Hepatic stellate cell (primary cell): Measurements from ENCODE around the gene PDGFA.

Experiments
- DNase-seq: peaks from one replicate; pipeline ENCODE4 v3.0.0; 2011; ENCODE audit warnings: low spot score

The PDGFA gene

GRCh38 chr7:536231-536630 is 16.6 kb upstream of the PDGFA start:
- no peak for DNase-seq

- no peak for DNase-seq
Measured at GRCh38 chr7:534959-535358, 15.3 kb upstream of the PDGFA start.

GRCh38 chr7:534075-534474 is 14.4 kb upstream of the PDGFA start:
- DNase-seq = no peak

GRCh38 chr7:533266-533665 is 13.6 kb upstream of the PDGFA start:
- no peak for DNase-seq

GRCh38 chr7:532379-533143 is 12.9 kb upstream of the PDGFA start:
- DNase-seq = no peak

- no peak for DNase-seq
Measured at GRCh38 chr7:531777-532176, 12.1 kb upstream of the PDGFA start.

- no peak for DNase-seq
Measured at GRCh38 chr7:528451-528850, 8.8 kb upstream of the PDGFA start.

- no peak for DNase-seq
Measured at GRCh38 chr7:527723-528122, 8.1 kb upstream of the PDGFA start.

GRCh38 chr7:526460-527034 is 6.9 kb upstream of the PDGFA start:
- DNase-seq = no peak

- no peak for DNase-seq
Measured at GRCh38 chr7:525740-526139, 6.1 kb upstream of the PDGFA start.

- DNase-seq = no peak
Measured at GRCh38 chr7:524800-525199, 5.2 kb upstream of the PDGFA start.

- DNase-seq = no peak
Measured at GRCh38 chr7:523347-524336, 4.0 kb upstream of the PDGFA start.

- no peak for DNase-seq
Measured at GRCh38 chr7:522951-523314, 3.3 kb upstream of the PDGFA start.

GRCh38 chr7:522071-522950 is 2.7 kb upstream of the PDGFA start:
- peak; percentile 66 for DNase-seq

GRCh38 chr7:521221-522070 is 1.8 kb upstream of the PDGFA start:
- peak; percentile 82 for DNase-seq

- no peak for DNase-seq
Measured at GRCh38 chr7:520503-521161, 986 bp upstream of the PDGFA start.

- peak; percentile 82 for DNase-seq
Measured at GRCh38 chr7:518630-519483, 789 bp downstream of the PDGFA start.

GRCh38 chr7:517774-518629 is 1.6 kb downstream of the PDGFA start:
- peak; percentile 68 for DNase-seq
